ENCODE data around the gene GRIFIN. TPM values are rescaled to one million over a fixed set of nuclear protein-coding genes. Genes with fewer than 3 reads are reported as not detected.

Gene GRIFIN
- polyA plus RNA-seq, 1 of the 3 experiments (the other 2 are of a cell fraction), result not detected

DNA sequence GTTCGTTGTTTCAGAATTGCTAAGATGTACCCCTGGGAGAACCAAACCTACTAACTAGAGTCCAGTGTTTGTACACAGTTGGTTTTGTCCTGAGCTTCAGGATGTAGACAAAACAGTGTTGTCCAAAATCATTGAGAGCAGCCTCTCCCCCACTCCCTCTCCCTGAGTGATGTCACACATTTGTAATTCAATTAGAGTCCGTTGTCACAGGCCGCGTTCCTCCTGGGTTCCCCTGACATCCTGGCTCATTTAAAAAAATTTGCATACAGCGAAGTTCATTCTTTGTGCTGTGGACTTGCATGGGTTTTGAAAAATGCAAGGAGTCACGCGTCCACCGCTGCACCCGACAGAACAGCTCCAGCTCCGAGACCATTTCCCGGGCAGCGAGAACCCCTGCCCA, 10.3 kb downstream of the GRIFIN start:
- TF ChIP-seq FOSL2 (IDR thresholded peaks at IDR 0.05; ENCODE audit: borderline replicate concordance, low read depth) (no peak), SMC3 (IDR thresholded peaks at IDR 0.05; ENCODE audit: low read depth, low read length) (no peak), NRF1 (IDR thresholded peaks at IDR 0.05; ENCODE audit: low read depth, low read length) (no peak), RXRA (IDR thresholded peaks at IDR 0.05; ENCODE audit: borderline replicate concordance, low read depth) (no peak), MEF2A (IDR thresholded peaks at IDR 0.05; ENCODE audit: borderline replicate concordance, low read depth) (no peak), NFIC (IDR thresholded peaks at IDR 0.05; ENCODE audit: borderline replicate concordance) (no peak), TCF12 (IDR thresholded peaks at IDR 0.05) (no peak), GATA2 (CRISPR knock-in tag; IDR thresholded peaks at IDR 0.05) (no peak), TAF1 (IDR thresholded peaks at IDR 0.05; ENCODE audit: borderline replicate concordance, low read depth, low read length) (no peak), ELF1 (IDR thresholded peaks at IDR 0.05) (no peak), GABPA (IDR thresholded peaks at IDR 0.05; ENCODE audit: low read depth) (no peak), TEAD4 (IDR thresholded peaks at IDR 0.05; ENCODE audit: borderline replicate concordance, insufficient read depth) (no peak), FOXM1 (IDR thresholded peaks at IDR 0.05; ENCODE audit: low read depth) (no peak), CHD2 (IDR thresholded peaks at IDR 0.05; ENCODE audit: low read length, partially characterized antibody) (no peak)
- TF ChIP-seq, protein P1, sequence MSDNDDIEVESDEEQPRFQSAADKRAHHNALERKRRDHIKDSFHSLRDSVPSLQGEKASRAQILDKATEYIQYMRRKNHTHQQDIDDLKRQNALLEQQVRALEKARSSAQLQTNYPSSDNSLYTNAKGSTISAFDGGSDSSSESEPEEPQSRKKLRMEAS (IDR thresholded peaks at IDR 0.05; ENCODE audit: low read depth), result no peak
- TF ChIP-seq, protein P2, sequence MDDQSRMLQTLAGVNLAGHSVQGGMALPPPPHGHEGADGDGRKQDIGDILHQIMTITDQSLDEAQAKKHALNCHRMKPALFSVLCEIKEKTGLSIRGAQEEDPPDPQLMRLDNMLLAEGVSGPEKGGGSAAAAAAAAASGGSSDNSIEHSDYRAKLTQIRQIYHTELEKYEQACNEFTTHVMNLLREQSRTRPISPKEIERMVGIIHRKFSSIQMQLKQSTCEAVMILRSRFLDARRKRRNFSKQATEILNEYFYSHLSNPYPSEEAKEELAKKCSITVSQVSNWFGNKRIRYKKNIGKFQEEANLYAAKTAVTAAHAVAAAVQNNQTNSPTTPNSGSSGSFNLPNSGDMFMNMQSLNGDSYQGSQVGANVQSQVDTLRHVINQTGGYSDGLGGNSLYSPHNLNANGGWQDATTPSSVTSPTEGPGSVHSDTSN (IDR thresholded peaks at IDR 0.05), result no peak
- TF ChIP-seq, protein P3, sequence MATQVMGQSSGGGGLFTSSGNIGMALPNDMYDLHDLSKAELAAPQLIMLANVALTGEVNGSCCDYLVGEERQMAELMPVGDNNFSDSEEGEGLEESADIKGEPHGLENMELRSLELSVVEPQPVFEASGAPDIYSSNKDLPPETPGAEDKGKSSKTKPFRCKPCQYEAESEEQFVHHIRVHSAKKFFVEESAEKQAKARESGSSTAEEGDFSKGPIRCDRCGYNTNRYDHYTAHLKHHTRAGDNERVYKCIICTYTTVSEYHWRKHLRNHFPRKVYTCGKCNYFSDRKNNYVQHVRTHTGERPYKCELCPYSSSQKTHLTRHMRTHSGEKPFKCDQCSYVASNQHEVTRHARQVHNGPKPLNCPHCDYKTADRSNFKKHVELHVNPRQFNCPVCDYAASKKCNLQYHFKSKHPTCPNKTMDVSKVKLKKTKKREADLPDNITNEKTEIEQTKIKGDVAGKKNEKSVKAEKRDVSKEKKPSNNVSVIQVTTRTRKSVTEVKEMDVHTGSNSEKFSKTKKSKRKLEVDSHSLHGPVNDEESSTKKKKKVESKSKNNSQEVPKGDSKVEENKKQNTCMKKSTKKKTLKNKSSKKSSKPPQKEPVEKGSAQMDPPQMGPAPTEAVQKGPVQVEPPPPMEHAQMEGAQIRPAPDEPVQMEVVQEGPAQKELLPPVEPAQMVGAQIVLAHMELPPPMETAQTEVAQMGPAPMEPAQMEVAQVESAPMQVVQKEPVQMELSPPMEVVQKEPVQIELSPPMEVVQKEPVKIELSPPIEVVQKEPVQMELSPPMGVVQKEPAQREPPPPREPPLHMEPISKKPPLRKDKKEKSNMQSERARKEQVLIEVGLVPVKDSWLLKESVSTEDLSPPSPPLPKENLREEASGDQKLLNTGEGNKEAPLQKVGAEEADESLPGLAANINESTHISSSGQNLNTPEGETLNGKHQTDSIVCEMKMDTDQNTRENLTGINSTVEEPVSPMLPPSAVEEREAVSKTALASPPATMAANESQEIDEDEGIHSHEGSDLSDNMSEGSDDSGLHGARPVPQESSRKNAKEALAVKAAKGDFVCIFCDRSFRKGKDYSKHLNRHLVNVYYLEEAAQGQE (IDR thresholded peaks at IDR 0.05; ENCODE audit: low read depth, low read length), result no peak
- TF ChIP-seq, protein P4, sequence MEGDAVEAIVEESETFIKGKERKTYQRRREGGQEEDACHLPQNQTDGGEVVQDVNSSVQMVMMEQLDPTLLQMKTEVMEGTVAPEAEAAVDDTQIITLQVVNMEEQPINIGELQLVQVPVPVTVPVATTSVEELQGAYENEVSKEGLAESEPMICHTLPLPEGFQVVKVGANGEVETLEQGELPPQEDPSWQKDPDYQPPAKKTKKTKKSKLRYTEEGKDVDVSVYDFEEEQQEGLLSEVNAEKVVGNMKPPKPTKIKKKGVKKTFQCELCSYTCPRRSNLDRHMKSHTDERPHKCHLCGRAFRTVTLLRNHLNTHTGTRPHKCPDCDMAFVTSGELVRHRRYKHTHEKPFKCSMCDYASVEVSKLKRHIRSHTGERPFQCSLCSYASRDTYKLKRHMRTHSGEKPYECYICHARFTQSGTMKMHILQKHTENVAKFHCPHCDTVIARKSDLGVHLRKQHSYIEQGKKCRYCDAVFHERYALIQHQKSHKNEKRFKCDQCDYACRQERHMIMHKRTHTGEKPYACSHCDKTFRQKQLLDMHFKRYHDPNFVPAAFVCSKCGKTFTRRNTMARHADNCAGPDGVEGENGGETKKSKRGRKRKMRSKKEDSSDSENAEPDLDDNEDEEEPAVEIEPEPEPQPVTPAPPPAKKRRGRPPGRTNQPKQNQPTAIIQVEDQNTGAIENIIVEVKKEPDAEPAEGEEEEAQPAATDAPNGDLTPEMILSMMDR (IDR thresholded peaks at IDR 0.05), result no peak
- TF ChIP-seq, protein P5, sequence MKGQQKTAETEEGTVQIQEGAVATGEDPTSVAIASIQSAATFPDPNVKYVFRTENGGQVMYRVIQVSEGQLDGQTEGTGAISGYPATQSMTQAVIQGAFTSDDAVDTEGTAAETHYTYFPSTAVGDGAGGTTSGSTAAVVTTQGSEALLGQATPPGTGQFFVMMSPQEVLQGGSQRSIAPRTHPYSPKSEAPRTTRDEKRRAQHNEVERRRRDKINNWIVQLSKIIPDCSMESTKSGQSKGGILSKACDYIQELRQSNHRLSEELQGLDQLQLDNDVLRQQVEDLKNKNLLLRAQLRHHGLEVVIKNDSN (IDR thresholded peaks at IDR 0.05; ENCODE audit: borderline replicate concordance, low read depth), result no peak
- TF ChIP-seq, protein P6, sequence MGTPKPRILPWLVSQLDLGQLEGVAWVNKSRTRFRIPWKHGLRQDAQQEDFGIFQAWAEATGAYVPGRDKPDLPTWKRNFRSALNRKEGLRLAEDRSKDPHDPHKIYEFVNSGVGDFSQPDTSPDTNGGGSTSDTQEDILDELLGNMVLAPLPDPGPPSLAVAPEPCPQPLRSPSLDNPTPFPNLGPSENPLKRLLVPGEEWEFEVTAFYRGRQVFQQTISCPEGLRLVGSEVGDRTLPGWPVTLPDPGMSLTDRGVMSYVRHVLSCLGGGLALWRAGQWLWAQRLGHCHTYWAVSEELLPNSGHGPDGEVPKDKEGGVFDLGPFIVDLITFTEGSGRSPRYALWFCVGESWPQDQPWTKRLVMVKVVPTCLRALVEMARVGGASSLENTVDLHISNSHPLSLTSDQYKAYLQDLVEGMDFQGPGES (IDR thresholded peaks at IDR 0.05; ENCODE audit: low read depth, low read length), result no peak
- CTCF ChIA-PET, result interaction anchor here (1.4 to 13.9 kb wide), 2 partner anchors 16 to 102 kb away, joined by 3 to 270 read pairs; no protein-coding TSS in a partner anchor

More for the DNA sequence above, 10.3 kb downstream of the GRIFIN start:
- H3K36me3 ChIP-seq (replicated peaks in 1 of 2; ENCODE audit: control insufficient read depth in 1 of 2, insufficient read depth in 2 of 2, low read length in 1 of 2), result no peaks in the 10 kb centered on the region
- 80% methylated on average over 12 of the region's 12 CpGs for WGBS (ENCODE audit: low lambda C conversion rate)
- H3K27ac ChIP-seq (ENCODE audit: low read depth in 2 of 2, low read length in 1 of 2), result no peak overlapping the region
- H3K9me2 ChIP-seq, result no peaks in the 10 kb centered on the region
- no peaks in the 10 kb centered on the region for H3K27me3 ChIP-seq (ENCODE audit: insufficient read depth)
- H4K20me1 ChIP-seq (ENCODE audit: insufficient read depth), result no peaks in the 10 kb centered on the region
- no peak overlapping the region for H3K4me3 ChIP-seq (ENCODE audit: low read depth in 2 of 2, low read length in 1 of 2)
- peaks cover 7% of the 10 kb centered on the region for H3F3A ChIP-seq (replicated peaks; ENCODE audit: insufficient read depth)
- no peaks in the 10 kb centered on the region for H3K79me2 ChIP-seq (ENCODE audit: insufficient read depth)
- peak; percentile 40 for DNase-seq
- H3K4me2 ChIP-seq, result no peak overlapping the region
- H2AFZ ChIP-seq (ENCODE audit: low read depth), result no peak overlapping the region
- no peaks in the 10 kb centered on the region for H3K9me3 ChIP-seq
- POLR2A ChIA-PET, result no interaction called here
- 0 out of 4 replicates have a peak, but pooled peaks cover 0 to under 1% of the 10 kb centered on the region in 2 experiments for H3K4me1 ChIP-seq (ENCODE audit: control insufficient read depth in 1 of 2, insufficient read depth in 2 of 2, low read depth in 1 of 2, low read length in 1 of 2)
- no peak overlapping the region for H3K9ac ChIP-seq

All from SK-N-SH (cell line).